GM21825 (cell line): ENCODE data around the gene DEFB132.
"Not testable (repeated sequence)": the region's sequence is repeated elsewhere in the genome, so short reads cannot be mapped to it uniquely, and the experiment has no call there.

Experiments used
- ATAC-seq: cut with Tn5 transposase; IDR thresholded peaks from one replicate; pipeline ENCODE4 v1.9.1; 2021; ENCODE audit warnings: mild to moderate bottlenecking, moderate library complexity; ENCODE audit not compliant: unreplicated experiment

DEFB132 gene

GRCh38 chr20:257419-257818 is at the start of gene DEFB132:
TSS of gene DEFB132 (plus strand) at chr20:257724. CDS start at chr20:257779, 55 bp downstream.
- no peak for ATAC-seq

- ATAC-seq, result peak; percentile 50
Observed at GRCh38 chr20:208942-209566, 48.5 kb upstream of the DEFB132 start.

GRCh38 chr20:210809-211502 is 46.6 kb upstream of the DEFB132 start:
- no peak for ATAC-seq

GRCh38 chr20:214383-214782 is 43.1 kb upstream of the DEFB132 start:
- ATAC-seq, result no peak

- no peak for ATAC-seq
Observed at GRCh38 chr20:215796-216195, 41.7 kb upstream of the DEFB132 start.

- no peak for ATAC-seq
Observed at GRCh38 chr20:217266-217665, 40.3 kb upstream of the DEFB132 start.

GRCh38 chr20:219290-220115 is 38.0 kb upstream of the DEFB132 start:
- ATAC-seq, result no peak

GRCh38 chr20:221258-221830 is 36.2 kb upstream of the DEFB132 start:
- ATAC-seq, result no peak

- not testable (repeated sequence) for ATAC-seq
Observed at GRCh38 chr20:225879-226278, 31.6 kb upstream of the DEFB132 start.

GRCh38 chr20:226958-227357 is 30.6 kb upstream of the DEFB132 start, which contains the start of gene DEFB129:
TSS of gene DEFB129 (plus strand) at chr20:227258. CDS start at chr20:227289, 31 bp downstream.
- no peak for ATAC-seq

GRCh38 chr20:227439-228105 is 30.0 kb upstream of the DEFB132 start:
- ATAC-seq, result no peak

GRCh38 chr20:235891-236290 is 21.6 kb upstream of the DEFB132 start:
- no peak for ATAC-seq

- peak; percentile 58 for ATAC-seq
Observed at GRCh38 chr20:237489-237888, 20.0 kb upstream of the DEFB132 start.

GRCh38 chr20:237929-238328 is 19.6 kb upstream of the DEFB132 start:
- no peak for ATAC-seq

GRCh38 chr20:242905-243304 is 14.6 kb upstream of the DEFB132 start:
- ATAC-seq, result no peak

- no peak for ATAC-seq
Observed at GRCh38 chr20:251354-251753, 6.2 kb upstream of the DEFB132 start.

GRCh38 chr20:252801-253200 is 4.7 kb upstream of the DEFB132 start:
- ATAC-seq, result no peak

- ATAC-seq, result not testable (repeated sequence)
Observed at GRCh38 chr20:253447-253846, 4.1 kb upstream of the DEFB132 start.

- ATAC-seq, result no peak
Observed at GRCh38 chr20:258269-258858, 840 bp downstream of the DEFB132 start.

- no peak for ATAC-seq
Observed at GRCh38 chr20:258963-259362, 1.4 kb downstream of the DEFB132 start.
